GM12878 (cell line): ENCODE data around the gene SORBS1. TPM values are rescaled to one million over a fixed set of nuclear protein-coding genes. Genes with fewer than 3 reads are reported as not detected.

Experiments
- BCLAF1 ChIP-seq: fragments of 450-650 bp; IDR thresholded peaks from 2 replicates; pipeline ENCODE4 v1.6.1; 2017; ENCODE audit warnings: antibody characterized with exemption, mild to moderate bottlenecking, moderate library complexity
- CEBPB ChIP-seq, 2 experiments: fragments of 150-350 bp in 1 of 2; IDR thresholded peaks; 2 replicates each; pipeline ENCODE4 v1.6.1; 2012 to 2014; ENCODE audit warnings: low read depth in 2 of 2, low read length in 2 of 2, borderline replicate concordance in 1 of 2, inconsistent platforms in 1 of 2
- E4F1 ChIP-seq: fragments of 450-650 bp; IDR thresholded peaks from 2 replicates; pipeline ENCODE4 v1.6.1; 2018; ENCODE audit warnings: borderline replicate concordance, mild to moderate bottlenecking; ENCODE audit not compliant: partially characterized antibody
- MYC ChIP-seq: IDR thresholded peaks from 2 replicates; pipeline ENCODE4 v1.6.1; 2011; ENCODE audit warnings: mild to moderate bottlenecking, low read length, moderate library complexity, inconsistent platforms; ENCODE audit not compliant: insufficient read depth, insufficient replicate concordance, insufficient read length, severe bottlenecking
- NKRF ChIP-seq: fragments of 450-650 bp; conservative IDR thresholded peaks from 2 replicates; pipeline ENCODE4 v1.6.1; 2017; ENCODE audit warnings: mild to moderate bottlenecking, moderate library complexity
- PAX8 ChIP-seq: fragments of 450-650 bp; IDR thresholded peaks from 2 replicates; pipeline ENCODE4 v1.6.1; 2017; ENCODE audit warnings: mild to moderate bottlenecking, moderate library complexity
- SREBF1 ChIP-seq: IDR thresholded peaks from 2 replicates; pipeline ENCODE4 v1.6.1; 2012; ENCODE audit warnings: mild to moderate bottlenecking, low read length
- ZNF217 ChIP-seq: fragments of 450-650 bp; IDR thresholded peaks from 2 replicates; pipeline ENCODE4 v1.6.1; 2017; ENCODE audit warnings: antibody characterized with exemption, mild to moderate bottlenecking
- ZNF384 ChIP-seq: IDR thresholded peaks from 2 replicates; pipeline ENCODE4 v1.6.1; 2012; ENCODE audit warnings: low read depth, mild to moderate bottlenecking, low read length, improper control_type of control experiment, borderline replicate concordance
- polyA plus RNA-seq, 11 experiments: library from polyadenylated mRNA; depleted of rRNA in 4 of 11; unstranded in 6 of 11; stranded (reverse) in 5 of 11; fragments of >200 nt; fragmentation: Nextera tagmentation in 4 of 11; fragmentation: Illumina TruSeq in 1 of 11; extraction: Ambion mirVana in 4 of 11; extraction: Trizol in 1 of 11; gene quantifications; 1 replicate in 1 of 11; 2 replicates in 10 of 11; pipeline versions ENCODE4 v1.2.1 to v1.2.3, GENCODE V29; 2011 to 2016; ENCODE audit warnings: inconsistent platforms in 2 of 11, missing spikeins in 2 of 11, low read depth in 1 of 11
- total RNA-seq, 4 experiments: library from RNA; depleted of rRNA in 3 of 4; stranded (reverse); fragments of >200 nt in 3 of 4; fragmentation: Illumina TruSeq in 1 of 4; extraction: Trizol in 1 of 4; gene quantifications; 2 replicates each; pipeline versions ENCODE4 v1.2.1 to v1.2.3, GENCODE V29; 2013 to 2021

Gene SORBS1
- total and polyA plus RNA-seq, 10 of the 15 experiments (the other 5 are each of a cell fraction or from before 2014, with no cell fraction given), result 0.13 to 0.75 (median 0.39) TPM

- no peak for TF ChIP-seq E4F1
- TF ChIP-seq ZNF217, result no peak
- TF ChIP-seq NKRF, result no peak
- no peak for TF ChIP-seq PAX8
- no peak for TF ChIP-seq CEBPB (IDR thresholded peaks at IDR 0.05; ENCODE audit: borderline replicate concordance in 1 of 2, low read depth in 2 of 2, low read length in 2 of 2)
- TF ChIP-seq BCLAF1, result no peak
- no peak for TF ChIP-seq ZNF384
- no peak for TF ChIP-seq MYC
- no peak for TF ChIP-seq SREBF1
Measured at GRCh38 chr10:95466436-95466835, 94.7 kb downstream of the SORBS1 start (continued).
